ENCODE measurements around the gene STK17A. TPM values are rescaled to one million over a fixed set of nuclear protein-coding genes. Genes with fewer than 3 reads are reported as not detected.
A peak's percentile ranks its signal among the peaks of the same experiment; 100 is the strongest.

STK17A gene
- total and polyA plus RNA-seq, 9 donors: 9.9 to 19.9 (median 12.7) TPM

DNA sequence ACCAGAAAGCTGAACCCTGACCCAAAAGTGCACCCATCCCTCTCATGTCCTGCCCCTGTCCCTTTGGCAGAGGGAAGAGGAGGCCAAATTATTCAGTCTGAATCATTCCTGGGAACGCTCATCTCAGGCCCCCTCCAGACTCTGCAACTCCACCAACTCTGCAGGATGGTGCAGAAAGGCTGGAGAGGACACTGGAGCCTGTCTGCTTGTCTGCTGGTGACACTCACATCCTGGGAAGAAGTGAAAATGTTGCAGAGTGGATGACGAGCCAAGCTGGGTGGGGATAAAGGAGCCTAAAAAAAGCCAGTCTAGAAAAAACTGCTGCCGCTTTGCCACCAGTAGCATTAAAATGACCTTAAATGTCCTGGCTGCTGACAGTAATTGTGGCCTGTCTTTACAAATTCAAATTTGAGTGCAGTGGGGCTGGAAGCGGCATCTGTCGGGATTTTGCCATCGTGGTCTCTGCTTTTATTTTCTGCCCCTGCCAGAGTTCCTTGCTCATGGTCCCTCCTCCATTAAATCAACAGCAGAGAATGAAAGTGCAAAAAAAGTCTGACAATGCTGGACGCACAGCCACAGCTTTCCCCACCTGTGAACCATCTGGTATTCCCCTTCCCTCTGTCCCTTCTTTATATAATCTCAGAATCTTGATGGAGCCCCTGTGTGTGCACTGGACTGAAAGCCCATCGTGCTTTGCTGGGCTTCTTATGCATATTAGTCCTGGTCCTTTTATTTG lies 63.9 kb downstream of the STK17A start:
- H3K9me3 ChIP-seq: no peaks in the 10 kb centered on the region
- H3K36me3 ChIP-seq: no peaks in the 10 kb centered on the region
- DNase-seq: no peak
- 21 to 34% (median 28%) methylated on average over 8 of the region's 8 CpGs for WGBS, 3 donors
- intact Hi-C loops (cut with DNase I): loop anchor here in 1 of 4 donors (10.0 kb wide), 1 partner anchor 62 kb away; the partner anchor contains the start of gene STK17A
- H3K27me3 ChIP-seq: no peaks in the 10 kb centered on the region
- TF ChIP-seq EP300 (IDR thresholded peaks at IDR 0.05): no peak
- no peak for TF ChIP-seq POLR2A (IDR thresholded peaks at IDR 0.05)
- TF ChIP-seq, protein P1, sequence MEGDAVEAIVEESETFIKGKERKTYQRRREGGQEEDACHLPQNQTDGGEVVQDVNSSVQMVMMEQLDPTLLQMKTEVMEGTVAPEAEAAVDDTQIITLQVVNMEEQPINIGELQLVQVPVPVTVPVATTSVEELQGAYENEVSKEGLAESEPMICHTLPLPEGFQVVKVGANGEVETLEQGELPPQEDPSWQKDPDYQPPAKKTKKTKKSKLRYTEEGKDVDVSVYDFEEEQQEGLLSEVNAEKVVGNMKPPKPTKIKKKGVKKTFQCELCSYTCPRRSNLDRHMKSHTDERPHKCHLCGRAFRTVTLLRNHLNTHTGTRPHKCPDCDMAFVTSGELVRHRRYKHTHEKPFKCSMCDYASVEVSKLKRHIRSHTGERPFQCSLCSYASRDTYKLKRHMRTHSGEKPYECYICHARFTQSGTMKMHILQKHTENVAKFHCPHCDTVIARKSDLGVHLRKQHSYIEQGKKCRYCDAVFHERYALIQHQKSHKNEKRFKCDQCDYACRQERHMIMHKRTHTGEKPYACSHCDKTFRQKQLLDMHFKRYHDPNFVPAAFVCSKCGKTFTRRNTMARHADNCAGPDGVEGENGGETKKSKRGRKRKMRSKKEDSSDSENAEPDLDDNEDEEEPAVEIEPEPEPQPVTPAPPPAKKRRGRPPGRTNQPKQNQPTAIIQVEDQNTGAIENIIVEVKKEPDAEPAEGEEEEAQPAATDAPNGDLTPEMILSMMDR (IDR thresholded peaks at IDR 0.05): no peak
- H3K27ac ChIP-seq: peak overlapping the region; percentile 63 to 75
- H3K4me3 ChIP-seq: no peak overlapping the region
- peaks cover 38% of the 10 kb centered on the region for H3K4me1 ChIP-seq (ENCODE audit: insufficient read depth)

DNA sequence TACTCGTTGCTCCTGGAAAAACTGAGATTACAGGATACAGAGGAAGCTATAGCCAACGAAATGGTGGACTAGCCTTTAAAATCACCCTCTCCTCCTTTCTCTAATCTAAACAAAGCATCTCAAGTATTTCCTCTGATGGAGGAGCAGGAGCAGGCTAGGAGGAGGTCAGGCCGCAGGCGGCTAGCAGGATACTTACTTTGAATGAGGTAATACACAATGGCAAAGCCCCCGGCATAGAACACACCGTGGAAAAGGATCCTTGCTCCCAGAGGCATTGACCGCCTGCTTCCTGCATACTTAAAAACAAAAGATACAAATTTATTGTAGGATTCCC lies 64.4 kb downstream of the STK17A start:
- 29 to 33% (median 31%) methylated on average over 7 of the region's 7 CpGs for WGBS, 3 donors
- Histone ChIP-seq H3K27me3 (no peaks in the 10 kb centered on the region), H3K9me3 (no peaks in the 10 kb centered on the region), H3K4me3 (no peak overlapping the region), H3K4me1 (ENCODE audit: insufficient read depth) (peaks cover 39% of the 10 kb centered on the region), H3K27ac (peak overlapping the region; percentile 63 to 75), H3K36me3 (no peaks in the 10 kb centered on the region)
- TF ChIP-seq POLR2A (IDR thresholded peaks at IDR 0.05) (no peak), EP300 (IDR thresholded peaks at IDR 0.05) (no peak)
- TF ChIP-seq, protein P1 (IDR thresholded peaks at IDR 0.05): no peak
- intact Hi-C loops (cut with DNase I): loop anchor here in 1 of 4 donors (10.0 kb wide), 1 partner anchor 63 kb away; the partner anchor contains the start of gene STK17A
- no peak for DNase-seq

DNA sequence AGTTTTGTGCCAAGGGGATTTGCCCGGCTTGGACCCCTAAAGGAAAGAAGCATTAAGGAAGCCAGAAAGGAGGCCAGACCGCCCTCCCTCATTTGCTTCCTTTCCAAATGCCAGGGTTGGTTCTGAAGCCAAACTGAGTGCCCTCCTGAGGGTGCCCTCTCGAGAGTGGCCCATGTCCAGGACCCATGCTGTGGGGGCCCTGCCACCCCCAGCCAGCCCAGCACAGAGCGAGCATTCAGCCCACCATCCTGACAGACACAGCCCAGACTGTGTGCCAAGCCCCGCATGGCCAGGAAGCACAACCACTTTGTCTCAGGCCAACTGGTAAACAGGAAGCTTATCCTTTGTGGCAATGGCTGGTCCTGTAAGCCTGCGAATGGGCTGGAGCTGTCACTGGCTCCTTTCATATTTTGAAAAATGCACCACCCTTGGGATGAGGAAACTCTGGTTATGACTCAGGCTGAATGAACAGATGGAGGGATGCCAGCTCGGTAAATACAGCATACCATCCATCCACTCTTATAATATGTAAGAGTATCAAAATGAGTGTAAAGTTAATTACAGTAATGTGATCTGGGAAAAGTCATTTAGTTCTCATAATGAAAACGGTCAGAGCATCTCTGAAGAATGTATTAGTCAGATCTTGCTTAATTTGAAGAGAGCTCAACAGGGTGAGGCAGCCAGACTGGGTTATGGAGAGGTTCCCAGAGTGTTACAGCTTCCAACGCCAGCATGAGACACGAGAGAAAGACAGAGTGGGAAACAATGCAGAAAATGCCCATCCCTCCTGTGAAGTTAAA lies 65.0 kb downstream of the STK17A start:
- Histone ChIP-seq H3K4me1 (ENCODE audit: insufficient read depth) (peaks cover 40% of the 10 kb centered on the region), H3K4me3 (no peak overlapping the region), H3K27ac (peak overlapping the region; percentile 63 to 75), H3K27me3 (no peaks in the 10 kb centered on the region), H3K9me3 (no peaks in the 10 kb centered on the region), H3K36me3 (no peaks in the 10 kb centered on the region)
- TF ChIP-seq, protein P1 (IDR thresholded peaks at IDR 0.05): no peak
- no peak for TF ChIP-seq EP300 (IDR thresholded peaks at IDR 0.05)
- no peak for TF ChIP-seq POLR2A (IDR thresholded peaks at IDR 0.05)
- DNase-seq: peak in 4 of 5 donors; percentile 51 to 70 (median 52)
- intact Hi-C loops (cut with DNase I): loop anchor here in 1 of 4 donors (10.0 kb wide), 1 partner anchor 63 kb away; the partner anchor contains the start of gene STK17A
- WGBS, 3 donors: 16 to 21% (median 18%) methylated on average over 10 of the region's 10 CpGs

DNA sequence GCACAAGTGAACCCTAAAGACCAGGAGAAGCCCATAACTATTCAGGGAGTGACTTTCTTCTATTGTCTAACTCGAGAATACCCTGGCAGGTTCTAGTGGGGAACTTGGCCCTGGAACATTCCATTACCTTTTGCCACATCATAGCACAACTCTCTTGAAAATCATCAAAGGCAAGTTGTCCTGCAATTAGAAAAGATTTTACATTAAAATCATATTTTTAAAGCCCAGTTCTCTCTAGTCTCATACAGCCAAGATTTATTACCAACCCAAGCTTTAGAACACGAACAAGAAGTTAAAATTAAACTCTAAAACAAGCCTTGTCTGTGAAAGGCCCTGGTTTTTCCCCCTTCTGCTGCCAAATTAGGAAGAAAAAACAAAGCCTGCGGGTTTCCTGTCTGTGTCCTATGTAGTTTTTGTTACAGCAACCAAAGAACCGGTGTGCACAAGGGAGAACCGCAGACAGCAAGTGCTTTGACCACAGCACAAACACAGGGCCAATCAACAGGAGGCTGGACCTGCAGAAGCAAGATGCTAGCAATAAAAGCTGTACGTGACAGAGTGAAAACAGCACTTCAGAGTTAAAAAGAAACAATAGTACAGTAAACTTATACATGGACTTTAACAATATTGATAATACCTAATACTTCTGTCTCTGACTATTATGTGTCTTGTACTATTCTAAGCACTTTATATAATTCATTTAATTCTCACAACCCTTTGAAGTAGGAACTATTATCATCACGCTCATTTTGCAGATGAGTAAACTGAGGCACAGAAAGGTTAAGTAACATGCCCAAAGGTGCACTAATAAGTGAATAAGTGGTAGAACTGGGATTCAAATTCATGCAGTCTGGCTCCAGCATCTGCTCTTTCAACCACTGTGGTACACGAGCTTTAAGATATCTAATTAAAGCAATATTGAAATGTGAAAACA lies 65.8 kb downstream of the STK17A start:
- no peaks in the 10 kb centered on the region for H3K27me3 ChIP-seq
- H3K4me1 ChIP-seq (ENCODE audit: insufficient read depth): peaks cover 41% of the 10 kb centered on the region
- H3K36me3 ChIP-seq: no peaks in the 10 kb centered on the region
- no peak for DNase-seq
- TF ChIP-seq, protein P1 (IDR thresholded peaks at IDR 0.05): no peak
- TF ChIP-seq POLR2A (IDR thresholded peaks at IDR 0.05) (no peak), EP300 (IDR thresholded peaks at IDR 0.05) (no peak)
- intact Hi-C loops (cut with DNase I): loop anchor here in 1 of 4 donors (10.0 kb wide), 1 partner anchor 64 kb away; the partner anchor contains the start of gene STK17A
- no peaks in the 10 kb centered on the region for H3K9me3 ChIP-seq
- H3K4me3 ChIP-seq: no peak overlapping the region
- H3K27ac ChIP-seq: peak overlapping the region; percentile 38 to 75
- whole genome bisulfite sequencing, 3 donors: 15 to 21% (median 20%) methylated on average over 8 of the region's 8 CpGs

All from ovary (tissue), 9 donors.